Smooth muscle cell (in vitro differentiated cells): ENCODE measurements around the gene XK. TPM values are rescaled to one million over a fixed set of nuclear protein-coding genes. Genes with fewer than 3 reads are reported as not detected.

Experiments
- DNase-seq: peaks from one replicate; lab custom pipeline; 2025; ENCODE audit not compliant: unreplicated experiment; lab: John Stamatoyannopoulos, UW
- H2AFZ ChIP-seq: fragments of 200-600 bp; sonication (generic); 2 replicates; pipeline ENCODE4 v1.6.0; 2016; ENCODE audit warnings: antibody characterized with exemption, low read depth, mild to moderate bottlenecking
- H3F3A ChIP-seq: fragments of 200-600 bp; sonication (generic); 2 replicates; pipeline ENCODE4 v1.6.0; 2017; ENCODE audit warnings: antibody characterized with exemption, low read depth
- H3K27ac ChIP-seq: fragments of 200-600 bp; sonication (generic); 2 replicates; pipeline ENCODE4 v1.5.1; 2016; ENCODE audit warnings: low read depth, mild to moderate bottlenecking
- H3K27me3 ChIP-seq: fragments of 200-600 bp; sonication (generic); 2 replicates; pipeline ENCODE4 v1.6.1; 2016; ENCODE audit warnings: low read depth, mild to moderate bottlenecking
- H3K36me3 ChIP-seq: fragments of 200-600 bp; sonication (generic); 2 replicates; pipeline ENCODE4 v1.5.1; 2016; ENCODE audit warnings: low read depth
- H3K4me1 ChIP-seq: fragments of 200-600 bp; sonication (generic); 2 replicates; pipeline ENCODE4 v1.5.1; 2016; ENCODE audit warnings: low read depth
- H3K4me2 ChIP-seq: fragments of 200-600 bp; sonication (generic); 2 replicates; pipeline ENCODE4 v1.6.0; 2016; ENCODE audit warnings: mild to moderate bottlenecking
- H3K4me3 ChIP-seq: fragments of 200-600 bp; sonication (generic); 2 replicates; pipeline ENCODE4 v1.5.1; 2016; ENCODE audit warnings: mild to moderate bottlenecking
- H3K79me2 ChIP-seq: fragments of 200-600 bp; sonication (generic); 2 replicates; pipeline ENCODE4 v1.6.0; 2016; ENCODE audit warnings: low read depth, mild to moderate bottlenecking
- H3K9ac ChIP-seq: fragments of 200-600 bp; sonication (generic); 2 replicates; pipeline ENCODE4 v1.6.0; 2016; ENCODE audit warnings: low read depth
- H3K9me3 ChIP-seq: fragments of 200-600 bp; sonication (generic); replicated peaks from 2 replicates; pipeline ENCODE4 v1.5.1; 2016; ENCODE audit warnings: low read depth
- H4K20me1 ChIP-seq: fragments of 200-600 bp; sonication (generic); 2 replicates; pipeline ENCODE4 v1.6.0; 2016; ENCODE audit warnings: low read depth
- CTCF ChIP-seq: fragments of 200-600 bp; sonication (generic); IDR thresholded peaks from 2 replicates; pipeline ENCODE4 v1.5.1; 2017; ENCODE audit warnings: borderline replicate concordance, mild to moderate bottlenecking, antibody characterized with exemption; ENCODE audit not compliant: insufficient read depth, poor library complexity, severe bottlenecking
- WGBS: methylation state at CpG from one replicate; pipeline ENCODE4 v1.1.7; 2016; ENCODE audit warnings: low lambda C conversion rate; 5-methylcytosine and 5-hydroxymethylcytosine counted together
- polyA plus RNA-seq: library from polyadenylated mRNA; unstranded; fragments of >200 nt; fragmentation: Nextera tagmentation; extraction: Ambion mirVana; gene quantifications from 2 replicates; pipeline ENCODE4 v1.2.1, GENCODE V29; 2016
- total RNA-seq: library from RNA; depleted of rRNA; stranded (reverse); fragments of >200 nt; gene quantifications from 2 replicates; pipeline ENCODE4 v1.2.3, GENCODE V29; 2014

The XK gene
- total and polyA plus RNA-seq, 2 experiments from 2014 or later, result 0.13 TPM; not detected in 1

GRCh38 chrX:37776987-37777325, 91.4 kb downstream of the XK start:
- no peak for TF ChIP-seq CTCF
- Histone ChIP-seq H3F3A (no peaks in the 10 kb centered on the region), H2AFZ (no peak overlapping the region), H3K9ac (no peak overlapping the region), H4K20me1 (no peaks in the 10 kb centered on the region), H3K27me3 (no peaks in the 10 kb centered on the region), H3K9me3 (no peaks in the 10 kb centered on the region), H3K27ac (no peak overlapping the region), H3K79me2 (no peaks in the 10 kb centered on the region), H3K4me2 (no peak overlapping the region), H3K4me3 (no peak overlapping the region), H3K4me1 (no peaks in the 10 kb centered on the region), H3K36me3 (no peaks in the 10 kb centered on the region)
- no peak for DNase-seq
- 53% methylated on average over 2 of the region's 2 CpGs for WGBS

- Histone ChIP-seq H3F3A (no peaks in the 10 kb centered on the region), H3K36me3 (no peaks in the 10 kb centered on the region), H3K9me3 (no peaks in the 10 kb centered on the region), H4K20me1 (no peaks in the 10 kb centered on the region), H3K4me1 (no peaks in the 10 kb centered on the region), H3K4me3 (no peak within 1 kb of the TSS), H3K27ac (no peak within 1 kb of the TSS), H3K27me3 (no peaks in the 10 kb centered on the region), H3K79me2 (no peaks in the 10 kb centered on the region), H3K9ac (no peak within 1 kb of the TSS), H3K4me2 (no peak within 1 kb of the TSS), H2AFZ (no peak within 1 kb of the TSS)
- DNase-seq, result no peak
- 87% methylated on average over 2 of the region's 2 CpGs for WGBS
- no peak for TF ChIP-seq CTCF
Observed at GRCh38 chrX:37779857-37780256, 94.3 kb downstream of the XK start, which contains the start of gene CYBB. Gene CYBB (plus strand): TSS chrX:37780059. CDS start chrX:37780078, 19 bp downstream.

- Histone ChIP-seq H3K79me2 (no peaks in the 10 kb centered on the region), H3K9me3 (no peaks in the 10 kb centered on the region), H2AFZ (no peak overlapping the region), H3K4me2 (no peak overlapping the region), H3K4me3 (no peak overlapping the region), H3K27me3 (no peaks in the 10 kb centered on the region), H3K9ac (no peak overlapping the region), H3K36me3 (no peaks in the 10 kb centered on the region), H3F3A (no peaks in the 10 kb centered on the region), H4K20me1 (no peaks in the 10 kb centered on the region), H3K27ac (no peak overlapping the region), H3K4me1 (no peaks in the 10 kb centered on the region)
- TF ChIP-seq CTCF, result no peak
- DNase-seq, result no peak
- 84% methylated on average over 4 of the region's 4 CpGs for WGBS
Observed at GRCh38 chrX:37781081-37781480, 95.5 kb downstream of the XK start.

Other genes with a start within 250 kb of the XK start
- gene LANCL3, start 114.1 kb upstream of the XK start, total RNA-seq, result 0.54 and 1.5 TPM in 2 replicates
- 0.05 and 0.18 TPM in 2 replicates for gene LANCL3, start 114.1 kb upstream of the XK start, polyA plus RNA-seq
- 0.09 TPM in 1 of 2 replicates, not detected in the other for gene CYBB, start 94.3 kb downstream of the XK start, total RNA-seq
- not detected in 2 replicates for gene CYBB, start 94.3 kb downstream of the XK start, polyA plus RNA-seq
- 89.4 and 112 TPM in 2 replicates for gene DYNLT3, start 161.8 kb downstream of the XK start, total RNA-seq
- 75.8 and 77.7 TPM in 2 replicates for gene DYNLT3, start 161.8 kb downstream of the XK start, polyA plus RNA-seq